GM18519 (cell line): Measurements from ENCODE around the gene ANKRD11.

Source experiments
- ATAC-seq: cut with Tn5 transposase; IDR thresholded peaks from one replicate; pipeline ENCODE4 v1.9.1; 2021; ENCODE audit warnings: mild to moderate bottlenecking, moderate library complexity; ENCODE audit not compliant: unreplicated experiment, low FRiP score

The ANKRD11 gene

DNA sequence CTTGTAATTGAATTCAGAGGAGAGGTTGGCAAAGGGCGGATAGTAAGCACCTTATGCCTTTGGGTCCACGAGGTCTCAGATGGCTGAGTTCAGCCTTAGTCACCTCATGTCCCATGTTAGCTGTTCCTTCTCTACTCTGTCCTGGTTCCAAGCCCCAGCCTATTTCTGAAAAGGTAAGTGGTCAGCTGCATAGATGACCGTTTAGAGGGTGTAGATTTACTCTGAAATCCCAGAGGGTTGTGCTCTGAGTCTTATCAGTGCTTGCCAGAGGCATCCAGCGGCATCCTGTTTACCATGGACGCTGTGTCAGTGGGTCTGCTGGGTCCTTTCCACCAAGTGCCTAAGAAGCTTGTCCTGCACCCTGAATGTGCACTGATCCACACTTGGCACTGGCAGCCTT, 271.0 kb downstream of the ANKRD11 start:
- no peak for ATAC-seq
